GM19463 (cell line): ENCODE results near the gene CACTIN.
"Not testable (repeated sequence)": the region's sequence is repeated elsewhere in the genome, so short reads cannot be mapped to it uniquely, and the experiment has no call there.

Experiments used
- ATAC-seq: cut with Tn5 transposase; IDR thresholded peaks from one replicate; pipeline ENCODE4 v1.9.1; 2021; ENCODE audit warnings: mild to moderate bottlenecking, moderate library complexity; ENCODE audit not compliant: unreplicated experiment

The CACTIN gene

DNA sequence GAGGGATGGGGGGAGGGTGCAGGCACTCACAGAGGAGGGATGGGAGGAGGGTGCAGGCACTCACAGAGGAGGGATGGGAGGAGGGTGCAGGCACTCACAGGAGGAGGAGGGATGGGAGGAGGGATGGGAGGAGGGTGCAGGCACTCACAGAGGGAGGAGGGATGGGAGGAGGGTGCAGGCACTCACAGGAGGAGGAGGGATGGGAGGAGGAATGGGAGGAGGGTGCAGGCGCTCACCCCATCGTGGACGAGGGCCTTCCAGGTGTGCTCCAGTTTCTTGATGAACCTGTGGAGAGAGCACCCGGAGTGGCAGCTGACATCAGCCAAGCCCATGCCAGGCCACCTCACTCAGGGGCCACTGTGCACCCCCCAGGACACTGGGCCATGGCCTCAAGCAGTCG is 20.5 kb upstream of the CACTIN start:
- ATAC-seq: not testable (repeated sequence)

DNA sequence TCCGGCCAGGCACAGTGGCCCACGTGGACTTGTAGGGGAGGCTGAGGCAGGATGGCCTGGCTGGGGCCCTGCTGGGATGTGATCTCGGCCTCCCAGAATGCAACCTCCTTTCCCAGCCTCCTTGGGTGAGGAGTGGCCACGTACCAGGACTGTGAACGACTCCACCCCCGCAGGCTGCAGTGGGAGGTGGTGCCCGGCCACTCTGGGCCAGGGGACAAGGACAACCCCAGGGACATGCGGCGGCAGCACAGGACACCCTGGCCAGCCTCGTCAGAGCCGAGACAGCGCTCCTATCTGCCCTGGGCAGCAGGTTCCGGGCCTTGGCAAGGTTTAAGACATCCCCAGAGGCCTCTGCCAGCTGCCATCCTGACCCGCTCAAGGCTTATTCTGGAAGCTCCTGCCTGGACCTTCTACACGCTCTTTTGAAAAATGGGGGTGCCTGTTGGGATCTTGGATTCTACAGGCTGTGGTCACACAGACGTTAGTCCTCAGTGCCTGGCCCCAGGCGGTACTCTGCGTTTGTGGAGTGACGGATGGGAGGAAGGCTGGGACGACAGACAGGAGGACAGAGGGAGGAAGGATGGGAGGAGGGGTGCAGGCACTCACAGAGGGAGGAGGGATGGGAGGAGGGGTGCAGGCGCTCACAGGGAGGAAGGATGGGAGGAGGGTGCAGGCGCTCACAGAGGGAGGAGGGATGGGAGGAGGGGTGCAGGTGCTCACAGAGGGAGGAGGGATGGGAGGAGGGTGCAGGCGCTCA is 19.9 kb upstream of the CACTIN start:
- no peak for ATAC-seq

- ATAC-seq: no peak
Measured at GRCh38 chr19:3645726-3646125, 19.1 kb upstream of the CACTIN start.

- ATAC-seq: no peak
Measured at GRCh38 chr19:3645067-3645396, 18.4 kb upstream of the CACTIN start.

DNA sequence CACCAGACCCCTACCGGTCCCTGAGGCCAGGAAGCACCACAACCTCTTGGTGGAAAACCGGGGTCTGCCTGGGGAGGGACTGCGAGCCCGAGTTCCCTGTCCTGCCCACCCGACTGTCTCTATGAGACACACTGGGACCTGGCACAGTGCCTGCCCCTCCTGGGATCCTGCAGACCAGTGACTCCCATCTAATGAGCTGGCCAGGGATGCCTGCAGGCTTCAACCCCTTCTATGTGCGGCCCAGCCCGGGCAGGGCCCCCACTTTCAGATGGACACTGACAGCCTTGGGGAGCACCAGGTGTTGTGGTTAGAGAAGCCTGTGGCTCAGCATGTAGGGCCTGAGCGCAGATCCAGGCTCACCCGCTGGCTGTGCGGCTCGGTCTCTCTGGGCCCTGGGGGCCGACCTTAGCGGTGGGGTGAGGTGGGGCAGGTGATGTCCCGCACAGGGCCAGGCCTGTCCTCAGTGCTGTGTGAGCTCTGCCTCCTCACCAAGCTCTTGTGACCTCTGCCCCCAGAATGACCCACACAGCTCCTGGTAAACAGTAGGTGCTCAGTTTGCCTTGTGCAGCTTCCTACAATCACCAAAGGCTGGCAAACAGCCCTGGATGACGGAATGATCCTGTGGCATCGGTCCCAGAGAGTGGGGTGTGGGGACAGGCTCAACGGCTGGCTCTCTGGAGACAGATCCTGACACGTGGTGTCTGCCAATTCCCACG is 17.9 kb upstream of the CACTIN start:
- ATAC-seq: no peak

GRCh38 chr19:3643674-3644313 is 17.2 kb upstream of the CACTIN start:
- no peak for ATAC-seq

GRCh38 chr19:3642987-3643673 is 16.5 kb upstream of the CACTIN start:
- ATAC-seq: no peak

GRCh38 chr19:3642296-3642695 is 15.7 kb upstream of the CACTIN start:
- ATAC-seq: no peak

GRCh38 chr19:3641515-3642269 is 15.1 kb upstream of the CACTIN start:
- ATAC-seq: no peak

GRCh38 chr19:3639479-3639878 is 12.9 kb upstream of the CACTIN start:
- ATAC-seq: no peak

- ATAC-seq: no peak
Measured at GRCh38 chr19:3638208-3639193, 11.9 kb upstream of the CACTIN start.

DNA sequence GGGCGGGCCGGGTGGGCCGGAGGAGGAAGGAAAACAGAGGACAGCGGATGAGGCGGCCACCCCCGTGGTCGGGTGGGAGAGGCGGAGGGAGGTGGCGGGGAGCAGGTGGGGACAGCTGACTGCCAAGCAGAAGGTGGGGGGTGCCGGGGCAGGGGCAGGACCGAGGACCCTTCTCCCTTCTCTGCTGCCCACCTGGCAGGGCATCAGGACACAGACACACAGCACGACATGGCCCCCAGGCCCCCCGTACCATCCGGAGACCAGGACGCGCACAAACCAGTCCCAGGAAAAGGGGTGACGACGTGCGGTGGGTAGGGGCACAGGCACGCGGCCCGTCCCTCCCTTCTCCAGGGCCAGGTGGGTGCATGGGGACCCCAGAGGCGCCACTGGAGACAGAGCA is 11.0 kb upstream of the CACTIN start:
- ATAC-seq: no peak

- ATAC-seq: no peak
Measured at GRCh38 chr19:3636962-3637361, 10.4 kb upstream of the CACTIN start.

DNA sequence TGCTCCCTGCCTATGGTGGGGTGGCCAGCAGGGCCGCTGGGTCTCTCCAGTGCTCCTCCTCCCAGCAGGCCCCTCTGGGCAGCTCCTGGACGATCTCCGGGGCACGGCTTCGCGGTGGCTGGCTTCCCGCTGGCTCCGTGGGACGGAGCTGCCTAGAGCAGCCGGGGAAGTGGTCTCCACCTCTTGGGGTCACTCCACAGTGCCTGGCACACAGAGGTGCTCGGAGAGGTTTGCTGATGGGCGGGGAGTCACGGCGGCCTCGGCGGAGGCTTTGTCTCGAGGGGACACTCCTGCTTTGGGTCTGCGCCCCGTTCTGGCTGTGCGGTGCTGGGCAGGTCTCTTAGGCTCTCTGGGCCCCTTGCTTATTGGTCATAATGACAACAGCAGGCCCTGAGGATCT is 9.9 kb upstream of the CACTIN start:
- no peak for ATAC-seq

DNA sequence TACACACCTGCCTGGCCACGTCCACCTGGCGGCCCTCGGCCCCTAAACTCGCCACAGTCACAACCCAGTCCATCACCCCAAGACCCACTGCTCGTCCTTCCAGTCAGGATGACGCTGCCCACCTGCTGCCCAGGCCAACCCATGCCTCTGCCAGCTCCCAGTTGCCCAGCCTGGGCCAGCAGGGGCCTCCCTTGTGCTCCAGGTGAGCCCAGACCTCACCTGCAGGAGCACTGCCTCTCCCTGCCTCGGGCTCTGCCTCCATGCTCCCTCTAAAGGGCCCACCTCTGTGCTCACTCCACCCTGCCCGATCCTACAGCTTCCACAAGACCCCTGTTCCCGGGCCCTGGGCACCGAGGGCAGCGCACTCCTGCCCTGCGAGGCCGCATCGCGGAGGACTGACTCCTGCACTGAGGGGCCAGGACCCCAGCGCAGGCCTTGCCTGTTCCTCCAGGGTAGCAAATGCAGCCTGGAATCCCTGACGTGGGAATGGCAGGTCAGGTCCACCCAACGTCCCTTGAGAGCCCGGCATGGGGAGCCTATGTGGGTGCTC is 8.0 kb upstream of the CACTIN start:
- ATAC-seq: no peak

GRCh38 chr19:3633559-3633988 is 7.0 kb upstream of the CACTIN start:
- ATAC-seq: no peak

GRCh38 chr19:3632739-3633558 is 6.4 kb upstream of the CACTIN start:
- ATAC-seq: no peak

DNA sequence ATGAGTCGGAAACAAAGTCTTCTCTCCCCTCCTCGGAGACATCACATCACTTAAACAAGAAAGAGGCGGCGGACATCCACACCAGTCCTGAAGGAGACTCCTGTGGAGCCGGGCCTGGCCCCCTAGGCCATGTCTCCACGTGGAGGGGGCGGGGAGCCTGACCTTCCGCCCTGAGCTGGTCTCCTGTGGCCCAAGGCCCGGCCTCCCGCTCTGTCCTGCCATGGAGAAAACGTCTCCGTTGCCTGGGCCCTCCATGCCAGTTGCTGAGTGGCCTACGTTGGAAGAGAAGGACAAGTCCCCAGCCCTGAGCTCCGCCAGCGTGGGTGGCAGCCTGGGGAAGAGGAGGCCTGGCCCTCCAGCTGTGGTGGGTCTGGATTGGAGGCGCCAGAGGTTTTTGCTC is 5.5 kb upstream of the CACTIN start:
- ATAC-seq: no peak
